Measurements from ENCODE around the gene ATP6V1G1.

Gene ATP6V1G1

GRCh38 chr9:114546851-114547250 lies 40.7 kb upstream of the ATP6V1G1 start:
- Histone ChIP-seq H3K79me1 (ENCODE audit: low read depth, low read length) (no peaks in the 10 kb centered on the region), H3K4ac (ENCODE audit: low read length) (no peak overlapping the region), H3K4me1 (ENCODE audit: control insufficient read depth in 2 of 2, insufficient read depth in 1 of 2, low read depth in 1 of 2, low read length in 2 of 2) (peaks cover 0 to 6% of the 10 kb centered on the region in 2 donors), H3K9ac (ENCODE audit: low read depth, low read length, poor library complexity) (no peak overlapping the region), H2BK5ac (ENCODE audit: low read length) (no peak overlapping the region), H3K23ac (ENCODE audit: low read depth, low read length, poor library complexity) (no peak overlapping the region), H2AK5ac (ENCODE audit: low read depth, low read length) (no peak overlapping the region), H3K4me3 (ENCODE audit: low read length in 2 of 2) (no peak overlapping the region), H2BK15ac (ENCODE audit: low read length) (no peak overlapping the region), H3K27ac (replicated peaks; ENCODE audit: low read length) (no peak overlapping the region), H3K14ac (ENCODE audit: low read length) (no peak overlapping the region), H2BK120ac (ENCODE audit: low read depth, low read length) (no peak overlapping the region), H2AFZ (ENCODE audit: low read length) (no peak overlapping the region), H3K27me3 (ENCODE audit: control insufficient read depth in 3 of 3, insufficient read depth in 3 of 3, low read depth in 1 of 3, low read length in 3 of 3) (peaks cover 0 to 33% (median 0%) of the 10 kb centered on the region in 3 experiments), H3K4me2 (ENCODE audit: insufficient read depth, low read length, poor library complexity, severe bottlenecking) (no peak overlapping the region), H4K8ac (ENCODE audit: low read depth, low read length) (no peak overlapping the region), H3K9me3 (replicated peaks in 1 of 2; ENCODE audit: control insufficient read depth in 2 of 2, insufficient read depth in 1 of 2, low read depth in 1 of 2, low read length in 2 of 2) (no peaks in the 10 kb centered on the region), H4K91ac (ENCODE audit: low read depth, low read length, poor library complexity) (no peak overlapping the region), H3K18ac (ENCODE audit: low read length) (no peak overlapping the region), H3K36me3 (replicated peaks in 1 of 2; ENCODE audit: control insufficient read depth in 2 of 2, insufficient read depth in 2 of 2, low read length in 2 of 2) (no peaks in the 10 kb centered on the region), H2BK12ac (ENCODE audit: low read length) (no peak overlapping the region)
- no peak for DNase-seq (ENCODE audit: low spot score)

- H3K79me1 ChIP-seq (ENCODE audit: low read depth, low read length) = no peaks in the 10 kb centered on the region
- H4K91ac ChIP-seq (ENCODE audit: low read depth, low read length, poor library complexity) = no peak overlapping the region
- H3K23ac ChIP-seq (ENCODE audit: low read depth, low read length, poor library complexity) = no peak overlapping the region
- no peak overlapping the region for H2BK120ac ChIP-seq (ENCODE audit: low read depth, low read length)
- H3K14ac ChIP-seq (ENCODE audit: low read length) = no peak overlapping the region
- peaks cover 1 to 11% of the 10 kb centered on the region in 2 donors for H3K4me1 ChIP-seq (ENCODE audit: control insufficient read depth in 2 of 2, insufficient read depth in 1 of 2, low read depth in 1 of 2, low read length in 2 of 2)
- H3K27me3 ChIP-seq (ENCODE audit: control insufficient read depth in 3 of 3, insufficient read depth in 3 of 3, low read depth in 1 of 3, low read length in 3 of 3) = peaks cover 0 to 27% (median 0%) of the 10 kb centered on the region in 3 experiments
- H3K4ac ChIP-seq (ENCODE audit: low read length) = no peak overlapping the region
- no peak overlapping the region for H4K8ac ChIP-seq (ENCODE audit: low read depth, low read length)
- H2BK15ac ChIP-seq (ENCODE audit: low read length) = no peak overlapping the region
- H3K27ac ChIP-seq (replicated peaks; ENCODE audit: low read length) = no peak overlapping the region
- H3K4me3 ChIP-seq (ENCODE audit: low read length in 2 of 2) = no peak overlapping the region
- no peaks in the 10 kb centered on the region for H3K36me3 ChIP-seq (replicated peaks in 1 of 2; ENCODE audit: control insufficient read depth in 2 of 2, insufficient read depth in 2 of 2, low read length in 2 of 2)
- H2AK5ac ChIP-seq (ENCODE audit: low read depth, low read length) = no peak overlapping the region
- H3K4me2 ChIP-seq (ENCODE audit: insufficient read depth, low read length, poor library complexity, severe bottlenecking) = no peak overlapping the region
- H2BK5ac ChIP-seq (ENCODE audit: low read length) = no peak overlapping the region
- H3K18ac ChIP-seq (ENCODE audit: low read length) = no peak overlapping the region
- no peaks in the 10 kb centered on the region for H3K9me3 ChIP-seq (replicated peaks in 1 of 2; ENCODE audit: control insufficient read depth in 2 of 2, insufficient read depth in 1 of 2, low read depth in 1 of 2, low read length in 2 of 2)
- H2AFZ ChIP-seq (ENCODE audit: low read length) = peak overlapping the region; percentile 72
- no CpG with 5 or more reads among the region's 9 CpGs for WGBS, 2 donors (ENCODE audit: extremely low coverage in 2 of 2, insufficient read length in 2 of 2, insufficient replicate concordance in 1 of 2)
- no peak overlapping the region for H2BK12ac ChIP-seq (ENCODE audit: low read length)
- no peak overlapping the region for H3K9ac ChIP-seq (ENCODE audit: low read depth, low read length, poor library complexity)
- no peak for DNase-seq (ENCODE audit: low spot score)
Observed at GRCh38 chr9:114549697-114550330, 37.8 kb upstream of the ATP6V1G1 start.

GRCh38 chr9:114551750-114552685 lies 35.6 kb upstream of the ATP6V1G1 start:
- Histone ChIP-seq H2AK5ac (ENCODE audit: low read depth, low read length) (no peak overlapping the region), H3K9me3 (replicated peaks in 1 of 2; ENCODE audit: control insufficient read depth in 2 of 2, insufficient read depth in 1 of 2, low read depth in 1 of 2, low read length in 2 of 2) (peaks cover 0 to 3% of the 10 kb centered on the region in 2 donors), H2BK15ac (ENCODE audit: low read length) (no peak overlapping the region), H2BK12ac (ENCODE audit: low read length) (no peak overlapping the region), H4K91ac (ENCODE audit: low read depth, low read length, poor library complexity) (no peak overlapping the region), H3K79me1 (ENCODE audit: low read depth, low read length) (no peaks in the 10 kb centered on the region), H3K9ac (ENCODE audit: low read depth, low read length, poor library complexity) (no peak overlapping the region), H2AFZ (ENCODE audit: low read length) (peak overlapping the region; percentile 35), H2BK5ac (ENCODE audit: low read length) (no peak overlapping the region), H3K23ac (ENCODE audit: low read depth, low read length, poor library complexity) (no peak overlapping the region), H3K36me3 (replicated peaks in 1 of 2; ENCODE audit: control insufficient read depth in 2 of 2, insufficient read depth in 2 of 2, low read length in 2 of 2) (no peaks in the 10 kb centered on the region), H3K14ac (ENCODE audit: low read length) (no peak overlapping the region), H3K18ac (ENCODE audit: low read length) (no peak overlapping the region), H3K4me2 (ENCODE audit: insufficient read depth, low read length, poor library complexity, severe bottlenecking) (no peak overlapping the region), H2BK120ac (ENCODE audit: low read depth, low read length) (no peak overlapping the region), H3K4me3 (ENCODE audit: low read length in 2 of 2) (no peak overlapping the region), H3K4me1 (ENCODE audit: control insufficient read depth in 2 of 2, insufficient read depth in 1 of 2, low read depth in 1 of 2, low read length in 2 of 2) (peaks cover 1 to 11% of the 10 kb centered on the region in 2 donors), H3K4ac (ENCODE audit: low read length) (no peak overlapping the region), H3K27ac (replicated peaks; ENCODE audit: low read length) (no peak overlapping the region), H3K27me3 (ENCODE audit: control insufficient read depth in 3 of 3, insufficient read depth in 3 of 3, low read depth in 1 of 3, low read length in 3 of 3) (peaks cover 0 to 24% (median 0%) of the 10 kb centered on the region in 3 experiments), H4K8ac (ENCODE audit: low read depth, low read length) (no peak overlapping the region)
- DNase-seq (ENCODE audit: low spot score) = no peak
- WGBS, 2 donors (ENCODE audit: extremely low coverage in 2 of 2, insufficient read length in 2 of 2, insufficient replicate concordance in 1 of 2) = no CpG with 5 or more reads among the region's 6 CpGs

- no peak overlapping the region for H2AK5ac ChIP-seq (ENCODE audit: low read depth, low read length)
- H3K79me1 ChIP-seq (ENCODE audit: low read depth, low read length) = no peaks in the 10 kb centered on the region
- no peak overlapping the region for H3K4ac ChIP-seq (ENCODE audit: low read length)
- WGBS, 2 donors (ENCODE audit: extremely low coverage in 2 of 2, insufficient read length in 2 of 2, insufficient replicate concordance in 1 of 2) = no CpG with 5 or more reads among the region's 5 CpGs
- H3K23ac ChIP-seq (ENCODE audit: low read depth, low read length, poor library complexity) = no peak overlapping the region
- H3K18ac ChIP-seq (ENCODE audit: low read length) = no peak overlapping the region
- H3K4me3 ChIP-seq (ENCODE audit: low read length in 2 of 2) = no peak overlapping the region
- no peak overlapping the region for H3K4me2 ChIP-seq (ENCODE audit: insufficient read depth, low read length, poor library complexity, severe bottlenecking)
- no peak for DNase-seq (ENCODE audit: low spot score)
- H2BK15ac ChIP-seq (ENCODE audit: low read length) = no peak overlapping the region
- no peak overlapping the region for H2BK5ac ChIP-seq (ENCODE audit: low read length)
- H3K27me3 ChIP-seq (ENCODE audit: control insufficient read depth in 3 of 3, insufficient read depth in 3 of 3, low read depth in 1 of 3, low read length in 3 of 3) = peaks cover 0 to 17% (median 0%) of the 10 kb centered on the region in 3 experiments
- peaks cover 0 to 3% of the 10 kb centered on the region in 2 donors for H3K9me3 ChIP-seq (replicated peaks in 1 of 2; ENCODE audit: control insufficient read depth in 2 of 2, insufficient read depth in 1 of 2, low read depth in 1 of 2, low read length in 2 of 2)
- H3K9ac ChIP-seq (ENCODE audit: low read depth, low read length, poor library complexity) = no peak overlapping the region
- no peak overlapping the region for H2BK120ac ChIP-seq (ENCODE audit: low read depth, low read length)
- no peak overlapping the region for H2BK12ac ChIP-seq (ENCODE audit: low read length)
- H3K36me3 ChIP-seq (replicated peaks in 1 of 2; ENCODE audit: control insufficient read depth in 2 of 2, insufficient read depth in 2 of 2, low read length in 2 of 2) = no peaks in the 10 kb centered on the region
- H2AFZ ChIP-seq (ENCODE audit: low read length) = no peak overlapping the region
- no peak overlapping the region for H3K14ac ChIP-seq (ENCODE audit: low read length)
- H3K27ac ChIP-seq (replicated peaks; ENCODE audit: low read length) = no peak overlapping the region
- no peak overlapping the region for H4K8ac ChIP-seq (ENCODE audit: low read depth, low read length)
- peaks cover 1 to 11% of the 10 kb centered on the region in 2 donors for H3K4me1 ChIP-seq (ENCODE audit: control insufficient read depth in 2 of 2, insufficient read depth in 1 of 2, low read depth in 1 of 2, low read length in 2 of 2)
- H4K91ac ChIP-seq (ENCODE audit: low read depth, low read length, poor library complexity) = no peak overlapping the region
Observed at GRCh38 chr9:114552706-114553105, 34.9 kb upstream of the ATP6V1G1 start.
